Right ventricle myocardium inferior (tissue), 1 donor: ENCODE results near the gene RAB39A. TPM values are rescaled to one million over a fixed set of nuclear protein-coding genes. Genes with fewer than 3 reads are reported as not detected.
A peak's percentile ranks its signal among the peaks of the same experiment; 100 is the strongest.

Experiments
- ATAC-seq: fragments of 200-7000 bp; cut with Tn5 transposase; one replicate; pipeline ENCODE4 v1.9.1; 2020; ENCODE audit warnings: mild to moderate bottlenecking, moderate library complexity
- DNase-seq: peaks from one replicate; pipeline ENCODE4 v3.0.0; 2021; ENCODE audit errors: missing footprints
- intact Hi-C: fragments of 100-400 bp; cut with DNase I; formaldehyde crosslinking; loops from one replicate; pipeline ENCODE4 v1.11.0; 2022
- total RNA-seq: library from RNA; stranded (reverse); fragmentation: NEBNext Ultra II Directional; extraction: Animal tissue kit (Norgen Biotek cat#: 25700); gene quantifications from one replicate; pipeline ENCODE4 v1.2.1, GENCODE V29; 2021
- donor health status: DM: no; HTN: yes; CAD: no; lungs with severe emphysema.

Gene RAB39A
- total RNA-seq, 1 donor from 2014 or later, result 1.1 TPM

GRCh38 chr11:107956543-107956942 is 28.3 kb downstream of the RAB39A start:
- DNase-seq, result no peak
- intact Hi-C loops, result no loop called here
- no peak for ATAC-seq

DNA sequence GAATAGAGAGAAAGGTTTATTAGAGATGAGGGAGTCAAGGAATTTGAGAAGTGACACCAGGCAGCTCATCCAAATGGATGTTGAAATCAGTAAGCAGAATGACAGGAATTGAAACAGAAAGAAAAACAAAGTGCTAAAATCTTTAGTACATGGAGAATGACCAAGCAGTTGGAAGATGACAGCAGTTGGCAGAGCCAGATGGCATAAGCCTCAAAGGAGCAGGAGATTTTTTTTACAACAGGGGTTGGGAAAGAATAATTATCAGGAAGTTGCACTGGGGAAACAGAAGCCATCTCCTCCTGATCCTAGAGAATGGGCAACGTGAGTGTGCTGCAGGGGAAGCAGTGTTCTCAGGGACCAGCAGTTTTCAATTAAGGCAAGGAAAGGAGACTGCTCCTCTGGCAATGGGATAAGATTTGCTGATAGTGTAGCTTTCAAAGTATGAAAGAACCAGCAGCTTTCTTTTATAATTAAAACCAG is 28.9 kb downstream of the RAB39A start:
- ATAC-seq, result peak; percentile 62
- DNase-seq, result no peak
- intact Hi-C loops, result no loop called here

DNA sequence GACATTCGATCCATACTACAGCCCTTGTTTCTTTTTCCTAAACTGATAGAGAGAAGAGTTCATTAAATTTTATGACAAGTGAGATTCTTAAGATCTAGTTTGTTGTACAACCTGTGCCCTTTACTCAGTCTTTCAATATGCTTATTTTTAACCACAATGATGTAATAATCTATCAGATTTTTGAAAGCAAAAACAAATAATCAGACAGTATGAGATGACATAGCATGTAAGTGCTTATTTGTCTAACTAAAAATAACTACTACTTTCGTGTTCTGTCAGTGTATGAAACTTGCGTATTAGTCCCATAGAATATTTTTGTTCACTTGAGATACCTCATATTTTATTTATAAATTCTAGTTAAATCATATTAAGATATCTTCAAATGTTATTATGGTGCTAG is 33.2 kb downstream of the RAB39A start:
- DNase-seq (no peak), ATAC-seq (no peak)
- intact Hi-C loops, result no loop called here

DNA sequence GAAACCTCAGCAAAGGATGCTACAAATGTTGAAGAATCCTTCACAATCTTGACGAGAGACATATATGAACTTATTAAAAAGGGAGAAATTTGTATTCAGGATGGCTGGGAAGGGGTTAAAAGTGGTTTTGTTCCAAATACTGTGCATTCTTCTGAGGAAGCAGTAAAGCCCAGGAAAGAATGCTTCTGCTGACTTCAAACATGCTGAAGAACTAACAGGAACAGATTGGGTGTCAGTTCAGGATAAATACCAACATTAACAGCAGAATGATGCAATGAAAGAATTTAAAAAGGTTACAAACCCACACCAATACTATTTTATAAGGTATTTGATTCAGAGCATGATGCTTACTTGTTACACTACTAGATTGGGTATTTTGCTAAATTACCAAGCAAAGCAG is 33.9 kb downstream of the RAB39A start:
- ATAC-seq (no peak), DNase-seq (no peak)
- intact Hi-C loops, result no loop called here

DNA sequence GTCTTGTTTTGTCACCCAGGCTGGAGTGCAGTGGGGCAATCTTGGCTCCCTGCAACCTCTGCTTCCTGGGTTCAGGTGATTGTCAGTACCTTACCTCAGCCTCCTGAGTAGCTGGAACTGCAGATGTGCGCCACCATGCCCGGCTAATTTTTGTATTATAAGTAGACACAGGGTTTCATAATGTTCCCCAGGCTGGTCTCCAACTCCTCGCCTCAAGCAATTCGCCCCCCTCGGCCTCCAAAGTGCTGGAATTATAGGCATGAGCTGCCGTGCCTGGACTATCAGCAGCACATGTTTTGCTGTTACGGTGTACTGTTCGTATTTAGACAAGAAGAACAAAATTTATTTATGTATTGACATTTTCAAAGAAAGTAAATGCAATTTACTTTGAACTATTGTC is 34.8 kb downstream of the RAB39A start:
- intact Hi-C loops, result no loop called here
- ATAC-seq, result no peak
- DNase-seq, result no peak

GRCh38 chr11:107969219-107969618 is 41.0 kb downstream of the RAB39A start:
- DNase-seq, result no peak
- no peak for ATAC-seq
- intact Hi-C loops, result no loop called here

DNA sequence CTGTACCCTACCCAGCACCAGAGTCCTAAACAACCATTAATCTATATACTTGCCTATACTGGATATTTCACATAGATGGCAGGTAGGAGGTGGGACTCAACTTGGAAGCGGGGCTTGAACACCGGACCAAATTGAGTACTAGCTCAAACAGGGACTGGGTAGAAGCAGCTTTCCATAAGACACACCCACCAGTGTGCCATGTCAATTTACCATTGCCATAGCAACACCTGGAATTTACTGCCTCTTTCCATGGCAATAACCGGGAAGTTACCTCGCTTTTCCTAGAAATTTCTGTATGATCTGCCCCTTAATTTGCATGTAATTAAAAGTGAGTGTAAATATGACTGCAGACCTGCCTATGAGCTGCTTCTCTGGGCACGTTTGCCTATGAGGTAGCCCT is 41.8 kb downstream of the RAB39A start:
- ATAC-seq (no peak), DNase-seq (no peak)
- intact Hi-C loops, result no loop called here

GRCh38 chr11:107973641-107974040 is 45.4 kb downstream of the RAB39A start:
- ATAC-seq (no peak), DNase-seq (no peak)
- intact Hi-C loops, result no loop called here

GRCh38 chr11:107988397-107989158 is 60.3 kb downstream of the RAB39A start:
- DNase-seq, result no peak
- intact Hi-C loops, result no loop called here
- no peak for ATAC-seq

GRCh38 chr11:107991868-107992414 is 63.7 kb downstream of the RAB39A start:
- DNase-seq (no peak), ATAC-seq (no peak)
- intact Hi-C loops, result no loop called here

- DNase-seq (no peak), ATAC-seq (no peak)
- intact Hi-C loops, result no loop called here
Observed at GRCh38 chr11:107996006-107996776, 67.9 kb downstream of the RAB39A start.

DNA sequence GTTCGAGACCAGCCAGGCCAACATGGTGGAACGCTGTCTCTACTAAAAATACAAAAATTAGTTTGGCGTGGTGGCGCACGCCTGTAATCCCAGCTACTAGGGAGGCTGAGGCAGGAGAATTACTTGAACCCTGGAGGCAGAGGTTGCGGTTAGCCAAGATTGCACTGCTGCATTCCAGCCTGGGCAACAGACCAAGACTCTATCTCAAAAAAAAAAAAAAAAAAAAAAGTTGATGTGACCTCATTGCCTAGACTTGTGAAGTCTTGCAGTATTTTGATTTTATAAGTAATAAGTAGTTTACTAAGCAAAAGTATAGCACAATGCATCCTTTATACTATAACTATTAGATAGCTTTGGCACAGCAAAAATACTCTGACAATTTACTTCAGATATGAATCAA is 70.5 kb downstream of the RAB39A start:
- ATAC-seq (no peak), DNase-seq (no peak)
- intact Hi-C loops, result no loop called here

DNA sequence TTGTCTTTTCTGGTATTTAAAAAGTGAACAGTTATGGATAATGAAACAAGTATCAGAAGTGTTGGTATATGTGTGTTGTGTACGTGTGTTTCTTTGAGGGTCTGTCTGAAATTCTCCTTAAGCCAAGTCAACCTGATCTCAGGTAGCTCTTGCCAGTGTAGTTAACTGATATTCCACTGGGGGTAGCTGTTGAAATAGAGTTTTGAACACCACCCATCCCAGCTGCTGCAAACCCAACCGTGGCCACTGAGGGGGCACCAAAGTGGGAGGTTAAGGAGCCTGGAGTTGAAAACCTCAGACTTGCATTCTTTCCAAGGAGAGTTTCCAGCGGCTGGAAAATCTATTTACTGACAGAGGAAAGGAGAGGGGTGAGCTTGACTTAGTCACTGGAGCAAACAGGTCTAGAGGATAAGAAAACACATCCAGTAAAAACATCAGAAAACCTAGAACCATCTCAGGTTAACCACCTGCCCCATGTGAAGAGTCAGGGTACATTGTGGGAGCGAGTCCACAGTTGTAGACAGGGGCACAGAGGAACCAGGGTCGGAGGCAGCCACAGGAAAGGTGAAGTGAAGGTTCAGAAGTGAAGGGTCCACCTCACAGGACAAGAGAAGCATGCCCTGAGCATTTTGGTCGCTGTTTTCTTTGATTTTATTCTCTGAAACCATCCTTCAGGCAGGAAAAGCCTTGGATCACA is 71.7 kb downstream of the RAB39A start:
- DNase-seq, result no peak
- intact Hi-C loops, result loop anchor here (10.0 kb wide), 1 partner anchor 655 kb away; no protein-coding TSS in a partner anchor
- ATAC-seq, result no peak

DNA sequence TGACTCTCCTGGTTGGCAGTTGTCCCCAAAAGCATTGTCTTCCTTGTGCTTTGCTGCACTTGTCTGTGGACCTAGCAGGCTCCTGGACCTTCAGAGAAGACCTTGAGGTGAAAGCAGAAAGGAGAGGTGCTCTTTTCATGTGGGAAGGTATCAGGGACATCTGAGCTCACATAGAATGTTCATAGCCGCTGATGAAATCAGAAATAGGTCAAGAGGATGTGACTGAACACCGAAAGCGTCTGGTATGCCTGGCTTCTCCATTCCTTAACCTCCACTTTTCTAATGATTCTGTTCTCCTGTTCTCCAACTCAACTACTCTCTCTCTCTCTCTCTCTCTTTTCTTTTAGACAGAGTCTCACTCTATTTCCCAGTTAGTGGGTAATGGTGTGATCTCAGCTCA is 74.2 kb downstream of the RAB39A start:
- no peak for DNase-seq
- ATAC-seq, result no peak
- intact Hi-C loops, result loop anchor here (10.0 kb wide), 1 partner anchor 652 kb away; no protein-coding TSS in a partner anchor

DNA sequence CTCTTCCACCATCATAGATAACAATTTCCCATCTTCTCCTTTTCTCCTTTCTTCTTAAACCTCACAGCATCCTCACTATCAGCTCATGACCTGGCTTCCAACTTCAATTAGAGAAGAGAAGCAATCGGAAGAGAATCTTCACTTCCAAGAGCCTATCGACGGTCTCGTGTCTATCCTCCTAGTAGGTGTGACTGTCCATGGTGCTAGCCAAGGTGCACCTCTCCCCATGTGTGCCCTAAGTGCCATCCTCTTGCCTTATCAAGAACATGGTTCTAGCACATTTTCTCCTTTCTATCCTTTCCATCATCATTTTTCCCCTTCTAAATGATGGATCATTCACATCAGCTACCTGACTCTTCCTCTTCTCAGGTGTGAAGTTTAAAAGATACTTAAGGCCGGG is 75.4 kb downstream of the RAB39A start:
- DNase-seq, result no peak
- intact Hi-C loops, result loop anchor here (10.0 kb wide), 1 partner anchor 651 kb away; no protein-coding TSS in a partner anchor
- no peak for ATAC-seq

GRCh38 chr11:108007819-108008218 is 79.6 kb downstream of the RAB39A start:
- intact Hi-C loops, result loop anchor here (10.0 kb wide), 1 partner anchor 647 kb away; no protein-coding TSS in a partner anchor
- no peak for DNase-seq
- no peak for ATAC-seq

GRCh38 chr11:108008656-108009496 is 80.6 kb downstream of the RAB39A start, which contains the start of gene CUL5:
TSS of gene CUL5 (plus strand) at chr11:108008898. CDS start at chr11:108009349, 451 bp downstream.
- DNase-seq (peak; percentile 95), ATAC-seq (peak; percentile 98)
- intact Hi-C loops, result loop anchor here (10.0 kb wide), 1 partner anchor 646 kb away; no protein-coding TSS in a partner anchor
